GM19193 (cell line): ENCODE results near the gene SCAMP4.

Experiments used
- POLR2A ChIP-seq: IDR thresholded peaks from 4 replicates; pipeline ENCODE4 v1.6.1; 2011; ENCODE audit not compliant: insufficient read depth, insufficient read length; ENCODE audit errors: extremely low read depth

The SCAMP4 gene

DNA sequence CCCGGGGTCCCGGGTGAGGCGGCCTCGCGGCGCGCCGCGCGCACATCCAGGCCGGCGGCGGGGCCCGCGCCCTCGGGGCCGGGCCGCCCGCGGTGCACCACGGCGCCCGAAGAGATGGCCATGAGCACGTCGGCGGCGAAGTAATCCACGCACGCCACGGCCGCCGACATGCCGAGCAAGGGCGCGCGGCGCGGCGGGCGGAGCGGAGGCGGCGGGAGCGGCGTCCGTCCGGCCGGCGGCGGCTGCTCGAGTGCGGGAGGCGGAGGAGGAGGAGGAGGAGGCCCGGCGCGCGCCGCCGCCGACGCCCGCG, 41.9 kb upstream of the SCAMP4 start, which contains the start of gene KLF16:
TSS of gene KLF16 (minus strand) at position 252 of the 310 bp plus-strand sequence. CDS start at position 170, 82 bp downstream.
- peak; percentile 74 for TF ChIP-seq POLR2A

DNA sequence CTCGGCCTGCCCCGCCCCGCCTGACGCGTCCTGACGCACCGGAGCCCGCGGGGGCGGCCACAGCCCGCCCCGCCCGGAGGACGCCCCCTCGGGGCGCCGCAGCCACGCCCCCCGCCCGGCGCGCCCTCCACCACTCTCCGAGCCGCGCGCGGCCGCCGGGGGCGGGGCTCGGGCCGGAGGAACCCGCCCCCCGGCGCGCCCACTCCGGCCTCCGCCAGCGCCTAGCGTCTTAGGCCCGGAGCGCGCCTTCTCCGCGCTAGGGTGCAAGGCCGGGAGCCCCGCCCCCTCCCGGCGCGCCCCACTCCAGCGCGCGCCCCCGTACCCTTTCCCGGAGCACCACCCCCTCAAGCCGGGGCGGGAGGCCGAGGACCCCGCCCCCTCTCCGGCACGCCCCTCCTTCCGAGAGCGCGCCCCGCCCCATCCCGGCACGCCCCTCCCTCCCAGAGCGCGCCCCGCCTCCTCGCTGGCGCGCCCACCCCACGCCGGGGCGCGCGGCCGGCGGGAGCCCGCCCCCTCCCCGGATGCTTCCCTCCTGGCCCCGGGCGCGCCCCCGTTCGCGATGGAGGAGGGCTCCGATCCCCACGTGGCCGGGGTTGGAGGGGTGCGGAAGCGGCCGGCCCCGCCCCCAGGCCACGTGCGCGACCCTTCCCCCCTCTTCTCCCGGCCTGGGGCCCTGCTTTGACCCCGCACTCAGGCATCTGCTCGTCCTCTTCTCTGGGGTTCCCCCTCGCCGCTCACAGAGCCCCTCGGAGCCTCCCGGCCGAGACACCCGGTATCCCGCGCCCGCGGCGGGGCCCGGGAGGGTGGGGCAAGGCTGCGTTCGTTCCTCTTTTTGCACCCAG, 41.3 kb upstream of the SCAMP4 start:
- TF ChIP-seq POLR2A, result peak; percentile 58

DNA sequence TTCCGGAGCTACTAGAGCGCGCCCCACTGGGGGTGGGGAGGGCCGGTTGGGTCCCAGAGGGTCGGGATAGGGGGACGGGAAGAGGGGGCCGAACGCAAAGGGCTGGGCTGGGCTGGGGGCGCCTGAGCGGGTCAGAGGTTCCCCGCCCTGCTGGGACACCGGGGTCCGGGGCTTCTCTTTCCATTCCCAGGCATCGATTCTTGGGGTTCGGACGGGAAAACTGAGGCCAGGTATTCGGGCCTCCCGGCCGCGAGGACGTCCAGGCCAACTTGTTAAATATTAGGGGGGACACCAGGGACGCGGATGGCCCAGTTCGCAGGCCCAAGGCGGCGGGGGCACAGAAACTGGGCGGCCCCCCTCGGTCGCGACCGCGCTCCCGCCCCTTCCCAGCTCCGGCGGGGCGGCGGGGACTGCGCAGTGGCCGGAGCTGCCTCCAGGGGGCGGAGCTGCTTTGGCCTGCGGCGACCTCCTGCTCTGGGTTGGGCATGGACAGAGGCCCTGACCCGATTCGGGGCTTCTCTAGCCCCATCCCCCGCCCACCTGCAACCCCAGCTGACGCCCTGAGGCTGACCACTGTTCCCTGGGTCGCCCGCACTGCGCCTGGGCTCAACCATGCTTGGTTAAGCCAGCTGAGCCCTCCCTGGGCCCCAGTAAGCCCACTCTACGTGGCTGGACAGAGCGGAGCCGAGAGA, 40.6 kb upstream of the SCAMP4 start:
- peak; percentile 44 for TF ChIP-seq POLR2A

DNA sequence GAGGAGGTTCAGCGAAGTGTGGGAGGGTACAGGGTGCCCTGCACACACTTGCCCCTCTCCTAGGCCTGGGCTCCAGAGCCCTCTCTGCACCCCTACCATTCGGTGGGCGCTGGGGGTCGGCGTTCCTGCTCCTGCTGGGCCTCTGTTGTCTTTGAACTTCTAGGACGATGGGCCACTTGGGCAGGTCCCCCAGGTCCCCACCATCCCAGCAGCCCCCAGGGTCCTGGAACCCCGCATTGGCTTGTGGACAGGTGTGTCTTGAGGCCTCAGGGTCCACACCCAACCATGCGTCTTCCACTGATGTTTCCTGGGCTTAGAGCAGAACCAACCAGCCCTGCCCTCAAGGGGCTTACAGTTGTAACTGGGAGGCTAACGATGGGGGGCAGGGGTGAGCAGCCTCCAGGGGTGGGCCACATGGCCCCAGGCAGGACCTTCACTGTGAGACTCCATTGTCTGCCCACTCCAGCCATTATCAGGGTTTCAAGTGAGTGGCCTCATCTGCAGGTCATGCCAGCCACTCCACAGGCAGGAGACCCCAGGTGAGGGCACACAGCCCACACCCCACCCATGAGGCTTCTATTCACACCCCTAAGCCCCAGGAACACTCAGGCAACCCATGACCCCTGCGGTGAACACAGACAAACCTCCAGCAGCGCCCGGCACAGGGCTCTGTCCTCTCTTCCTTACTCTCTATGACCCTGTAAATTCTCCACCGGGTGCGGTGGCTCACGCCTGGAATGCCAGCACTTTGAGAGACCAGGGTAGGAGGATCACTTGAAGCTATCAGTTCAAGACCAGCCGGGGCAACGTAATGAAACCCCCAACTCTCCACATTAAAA, 39.8 kb upstream of the SCAMP4 start:
- TF ChIP-seq POLR2A, result no peak

DNA sequence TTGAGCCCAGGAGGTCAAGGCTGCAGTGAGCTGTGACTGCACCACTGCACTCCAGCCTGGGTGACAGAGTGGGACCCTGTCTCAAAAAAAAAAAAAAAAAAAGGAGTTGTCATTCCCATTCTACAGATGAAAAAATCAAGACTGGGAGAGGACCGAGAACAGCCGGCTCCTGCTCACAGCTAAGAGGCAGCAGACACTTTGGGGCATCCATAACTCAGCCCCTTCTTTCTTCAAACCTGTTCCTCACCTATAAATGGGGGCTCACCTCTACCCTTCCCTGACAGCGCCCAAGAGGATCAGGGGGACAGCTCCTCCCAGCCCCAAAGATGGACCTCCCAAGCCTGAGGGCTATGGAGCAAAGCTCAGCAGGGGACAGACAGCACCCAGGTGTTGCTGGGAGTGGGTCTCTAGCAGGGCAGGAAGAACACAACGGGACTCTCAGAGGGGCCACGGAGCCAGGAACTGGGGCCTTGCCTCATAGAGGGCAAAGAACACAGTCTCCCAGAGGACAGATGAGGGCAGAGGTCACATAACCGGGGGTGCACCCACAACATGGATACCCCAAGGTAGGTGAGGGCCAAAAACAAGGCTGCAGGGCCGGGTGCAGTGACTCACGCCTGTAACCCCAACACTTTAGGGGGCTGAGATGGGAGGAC, 38.4 kb upstream of the SCAMP4 start:
- no peak for TF ChIP-seq POLR2A

DNA sequence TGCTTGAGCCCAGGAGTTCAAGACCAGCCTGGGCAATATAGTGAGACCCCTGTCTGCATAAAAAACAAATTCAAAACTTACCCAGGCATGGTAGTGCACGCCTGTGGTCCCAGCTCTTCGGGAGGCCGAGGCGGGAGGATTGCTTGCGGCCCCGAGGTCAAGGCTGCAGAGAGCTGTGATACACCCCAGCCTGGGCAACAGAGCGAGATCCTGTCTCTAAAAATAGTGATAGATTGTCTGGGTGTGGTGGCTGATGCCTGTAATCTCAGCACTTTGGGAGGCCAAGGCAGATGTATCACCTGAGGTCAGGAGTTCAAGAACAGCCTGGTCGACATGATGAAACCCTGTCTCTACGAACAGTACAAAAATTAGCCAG, 37.9 kb upstream of the SCAMP4 start:
- no peak for TF ChIP-seq POLR2A

DNA sequence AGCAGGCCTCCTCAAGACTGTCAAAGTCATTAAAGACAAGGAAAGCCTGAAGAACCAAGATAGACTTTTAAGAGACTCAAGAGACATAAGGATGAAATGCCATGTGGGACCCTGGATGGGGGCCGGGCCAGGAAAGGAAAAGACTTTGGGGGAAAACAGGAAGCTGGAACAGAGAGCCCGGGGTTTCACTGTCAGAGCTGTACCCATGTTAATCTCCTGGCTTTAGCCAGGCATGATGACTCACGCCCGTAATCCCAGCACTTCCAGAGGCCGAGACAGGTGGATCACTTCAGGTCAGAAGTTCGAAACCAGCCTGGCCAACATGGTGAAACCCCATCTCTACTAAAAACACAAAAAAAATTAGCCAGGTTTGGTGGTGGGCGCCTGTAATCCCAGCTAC, 36.2 kb upstream of the SCAMP4 start:
- no peak for TF ChIP-seq POLR2A

DNA sequence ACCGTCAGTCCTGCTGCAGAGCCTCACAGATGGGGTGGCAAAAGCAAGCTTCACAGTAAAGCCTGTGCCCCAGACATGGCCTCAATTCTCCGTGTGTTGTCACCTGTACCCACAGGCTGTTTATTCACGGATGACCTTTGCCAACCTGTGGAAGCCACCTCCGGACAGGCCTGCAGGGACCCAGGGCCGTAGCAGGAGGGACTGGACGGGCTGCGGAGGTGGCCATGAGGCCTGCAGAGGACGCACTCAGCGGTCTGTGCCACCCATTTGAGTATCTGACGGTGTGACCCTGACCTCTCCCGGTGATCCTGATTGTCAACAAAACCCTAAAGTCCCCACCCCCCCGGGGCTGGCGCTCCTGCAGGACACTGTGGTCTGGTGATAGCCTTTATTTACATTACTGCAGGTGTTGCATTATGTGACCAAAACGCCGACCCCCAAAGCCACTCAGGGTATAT, 34.0 kb upstream of the SCAMP4 start:
- TF ChIP-seq POLR2A, result no peak

DNA sequence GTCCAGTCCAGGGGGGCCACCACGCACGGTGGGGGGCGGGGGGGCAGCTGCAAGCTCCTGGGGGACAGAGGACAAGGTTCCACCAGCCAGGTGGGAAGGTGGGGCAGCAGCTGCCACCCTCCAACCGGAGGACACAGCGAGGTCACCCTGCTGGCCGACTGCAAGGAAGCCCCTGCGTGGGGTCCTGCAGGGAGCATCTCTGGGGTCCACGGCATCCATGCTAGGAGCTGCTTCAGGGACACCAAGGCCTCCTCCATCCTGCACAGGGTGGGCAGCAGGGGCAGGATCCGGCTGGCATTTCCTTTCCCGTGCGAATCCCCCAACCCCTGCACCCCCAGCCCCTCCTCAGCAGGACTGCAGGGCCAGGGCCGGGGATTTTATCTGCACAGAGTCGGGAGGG, 33.6 kb upstream of the SCAMP4 start:
- no peak for TF ChIP-seq POLR2A

DNA sequence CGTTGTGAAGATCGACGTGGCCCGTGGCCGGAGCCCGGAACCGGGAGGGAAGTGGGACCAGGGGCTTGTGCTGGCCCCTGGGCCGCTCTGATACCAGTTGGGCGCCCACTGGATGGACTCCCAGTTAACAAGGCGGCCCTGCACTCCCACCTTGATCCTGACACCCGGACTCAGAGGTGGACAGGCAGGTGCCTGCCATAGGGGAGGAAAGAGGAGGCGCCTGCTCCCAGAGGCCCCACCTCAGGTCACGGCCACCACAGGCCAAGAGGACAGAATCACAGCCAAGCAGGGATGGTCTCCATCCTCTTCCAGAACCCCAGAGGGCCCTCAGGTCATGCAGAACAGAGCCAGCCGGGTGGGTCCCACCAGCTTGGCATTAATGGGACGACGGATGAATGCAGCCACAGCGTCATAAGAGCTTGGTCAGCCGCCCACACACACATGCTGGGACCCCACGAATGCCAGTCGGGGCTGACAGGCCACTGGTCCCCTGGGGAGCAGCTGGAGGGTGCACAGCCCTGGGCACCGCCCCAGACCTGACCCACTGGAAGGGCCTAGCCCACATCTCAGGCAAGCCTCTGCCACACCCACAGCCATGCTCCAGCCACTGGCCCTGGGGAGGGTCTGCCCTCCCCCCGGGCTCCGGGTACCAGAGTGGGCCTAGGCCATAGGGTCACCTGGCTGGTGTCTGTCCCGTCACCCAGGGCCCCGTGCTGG, 32.2 kb upstream of the SCAMP4 start:
- TF ChIP-seq POLR2A, result no peak

DNA sequence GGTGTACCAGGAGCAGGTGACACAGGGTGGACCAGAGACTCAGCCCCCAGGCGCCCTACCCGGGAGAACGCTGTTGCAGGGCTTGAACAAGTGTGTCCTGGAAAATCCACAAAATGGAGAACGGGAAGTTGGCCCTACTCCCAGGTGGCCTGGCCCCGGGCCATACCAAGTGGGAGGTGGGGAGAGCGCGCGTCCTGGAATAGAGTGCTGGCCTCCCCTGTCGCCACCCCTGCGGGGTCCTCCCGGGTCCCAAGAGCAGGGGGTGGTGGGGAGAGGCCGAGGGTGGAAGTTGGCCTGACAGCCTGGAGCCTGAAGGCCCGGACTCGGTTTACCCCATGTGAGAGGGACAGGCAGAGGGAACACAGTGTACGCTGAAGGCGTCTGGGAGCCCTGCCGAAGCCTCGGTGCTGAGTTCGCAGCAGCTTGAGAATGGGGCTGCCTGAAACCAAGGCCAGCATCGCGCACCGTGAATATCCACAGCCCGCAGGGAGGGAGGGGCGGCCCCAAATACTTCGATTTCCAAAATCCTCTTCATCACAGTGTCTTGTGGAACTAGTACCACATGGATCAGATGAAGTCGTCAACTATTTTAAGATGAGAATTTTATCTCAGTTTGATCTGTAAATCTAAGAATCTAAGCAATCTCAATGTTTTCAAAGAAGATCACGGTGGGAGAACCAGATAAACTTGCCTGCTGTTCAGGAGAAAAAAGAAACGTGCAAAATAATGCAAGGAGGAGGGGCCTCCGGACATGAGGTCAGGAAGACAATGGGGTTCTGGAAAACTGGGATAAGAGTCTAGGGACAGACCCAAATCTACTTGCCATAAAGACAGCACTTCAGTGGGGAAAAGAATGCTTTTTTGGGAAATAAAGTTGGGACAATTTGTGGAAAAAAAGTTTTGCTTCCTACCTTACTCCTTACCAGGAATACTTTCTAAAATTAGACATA, 31.4 kb upstream of the SCAMP4 start:
- TF ChIP-seq POLR2A, result no peak

DNA sequence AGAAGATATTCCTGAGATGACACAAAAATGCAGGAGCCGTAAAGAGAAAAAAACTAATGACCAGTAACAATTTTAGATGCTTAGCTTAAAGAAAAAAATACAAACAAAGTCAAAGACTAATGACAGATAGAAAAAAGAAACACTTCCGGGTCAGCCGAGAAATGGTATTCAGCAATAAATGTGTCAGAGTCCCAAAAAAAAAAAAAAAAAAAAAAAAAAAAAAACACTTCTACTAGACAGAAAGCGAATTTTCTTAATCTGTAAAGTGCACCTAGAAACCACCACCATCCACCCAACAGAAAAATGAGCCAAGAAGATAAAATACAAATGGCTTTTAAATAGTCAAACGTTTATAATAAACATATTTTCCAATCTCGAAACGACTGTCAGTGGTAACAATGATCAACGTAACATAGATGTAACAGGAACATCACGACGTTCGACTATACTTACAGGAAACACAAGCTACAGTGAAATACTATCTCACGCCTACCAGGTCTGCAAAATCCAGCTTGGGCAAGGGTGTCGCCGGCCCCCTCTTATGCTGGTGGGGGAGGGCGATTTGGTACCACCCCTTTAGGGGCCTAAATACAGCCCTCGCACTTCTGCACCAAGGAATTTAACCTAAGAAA, 30.5 kb upstream of the SCAMP4 start:
- TF ChIP-seq POLR2A, result no peak

DNA sequence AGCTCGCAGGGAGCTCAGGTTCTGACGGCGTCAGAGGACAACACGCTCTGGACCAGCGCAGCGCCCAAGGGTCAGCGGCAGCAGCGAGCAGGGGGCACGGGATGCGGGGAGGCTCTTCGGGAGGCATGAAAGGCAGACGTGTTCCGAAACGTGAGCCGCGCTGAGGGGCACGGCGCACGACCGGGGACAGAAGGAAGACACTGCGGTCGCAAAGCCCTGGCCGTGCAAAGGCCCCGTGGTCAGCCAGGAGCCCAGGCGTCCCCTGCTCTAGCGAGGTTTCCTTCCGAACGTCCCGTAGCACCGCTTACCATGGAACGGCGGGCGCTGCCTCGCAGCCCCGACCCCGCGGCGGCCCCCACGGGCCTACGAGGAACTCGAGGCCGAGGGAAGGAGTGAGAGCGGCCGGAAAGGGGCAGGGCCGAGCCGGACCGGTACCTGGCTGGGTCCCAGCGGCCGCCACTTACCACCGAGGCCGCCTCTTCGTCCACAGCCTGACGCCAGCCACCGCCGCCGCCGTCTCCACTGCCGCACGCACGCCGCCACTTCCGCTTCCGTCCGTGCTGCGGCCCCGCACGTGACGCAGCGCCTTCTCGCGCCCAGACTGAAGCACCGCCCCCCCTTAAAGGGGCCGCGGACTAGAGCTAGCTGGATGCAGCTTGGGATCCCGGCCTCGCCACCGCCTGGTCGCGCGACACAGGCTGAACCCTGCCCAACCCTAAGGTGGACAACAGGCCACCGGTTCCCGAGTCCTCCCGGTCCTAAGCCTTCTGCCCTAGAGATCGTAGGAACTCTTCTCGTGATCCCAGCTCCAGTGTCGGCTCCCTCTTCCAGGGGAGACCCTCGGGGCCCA, 29.3 kb upstream of the SCAMP4 start:
- peak; percentile 92 for TF ChIP-seq POLR2A
